Glomerular visceral epithelial cell (primary cell): ENCODE data around the gene RINT1.

Experiments
- DNase-seq: peaks from one replicate; pipeline ENCODE4 v3.0.0-alpha.2; 2016; ENCODE audit errors: extremely low spot score

Gene RINT1

DNA sequence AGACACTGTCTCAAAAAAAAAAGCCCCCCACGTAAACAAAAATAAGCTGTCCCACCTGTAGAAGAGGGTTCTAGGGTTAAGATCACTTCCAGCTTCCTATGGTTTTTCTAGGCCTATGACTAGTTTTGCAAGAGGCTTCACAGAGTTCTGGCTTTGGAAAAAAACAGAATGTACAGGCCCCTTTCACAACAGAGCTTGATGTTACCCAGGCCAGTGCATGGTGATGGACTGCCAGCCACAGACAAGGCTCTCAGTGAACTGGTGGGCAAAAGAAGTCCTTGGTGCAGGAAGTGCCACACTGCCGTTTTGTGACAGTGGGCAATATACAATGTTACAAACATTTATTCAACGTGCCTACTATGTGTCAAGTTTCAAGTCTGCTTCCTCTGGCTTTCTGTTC is 67.5 kb downstream of the RINT1 start:
- DNase-seq = no peak

DNA sequence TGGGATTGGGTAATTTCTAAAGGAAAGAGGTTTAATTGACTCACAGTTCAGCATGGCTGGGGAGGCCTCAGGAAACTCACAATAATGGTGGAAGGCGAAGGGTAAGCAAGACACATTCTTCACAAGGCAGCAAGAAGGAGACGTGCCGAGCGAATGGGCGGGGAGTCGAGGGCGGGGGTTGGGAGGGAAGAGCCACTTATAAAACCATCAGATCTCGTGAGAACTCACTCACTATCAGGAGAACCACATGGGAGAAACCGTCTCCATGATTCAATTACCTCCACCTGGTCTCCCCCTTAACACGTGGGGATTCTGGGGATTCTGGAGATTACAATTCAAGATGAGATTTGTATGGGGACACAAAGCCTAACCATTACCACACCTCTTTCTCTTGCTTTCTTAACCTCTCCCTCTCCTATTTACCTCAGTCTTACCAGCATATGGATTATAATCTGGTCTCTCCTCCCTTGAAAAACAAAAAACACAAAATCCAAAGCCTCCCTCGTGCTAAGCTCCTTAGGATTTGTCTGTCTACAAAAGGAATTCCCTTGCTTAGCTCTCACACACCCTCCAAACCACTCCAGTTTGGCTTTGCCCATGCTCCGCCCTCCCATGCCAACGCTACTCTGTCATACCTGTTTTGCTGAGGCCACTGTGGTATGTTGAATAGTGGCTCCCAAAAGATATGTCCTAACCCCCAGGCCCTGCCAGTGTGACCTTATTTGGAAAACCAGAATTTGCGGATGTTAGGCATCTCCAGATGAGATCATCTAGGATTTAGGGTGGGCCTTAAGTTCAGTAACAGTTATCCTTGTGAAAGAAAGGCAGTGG is 68.9 kb downstream of the RINT1 start:
- no peak for DNase-seq

DNA sequence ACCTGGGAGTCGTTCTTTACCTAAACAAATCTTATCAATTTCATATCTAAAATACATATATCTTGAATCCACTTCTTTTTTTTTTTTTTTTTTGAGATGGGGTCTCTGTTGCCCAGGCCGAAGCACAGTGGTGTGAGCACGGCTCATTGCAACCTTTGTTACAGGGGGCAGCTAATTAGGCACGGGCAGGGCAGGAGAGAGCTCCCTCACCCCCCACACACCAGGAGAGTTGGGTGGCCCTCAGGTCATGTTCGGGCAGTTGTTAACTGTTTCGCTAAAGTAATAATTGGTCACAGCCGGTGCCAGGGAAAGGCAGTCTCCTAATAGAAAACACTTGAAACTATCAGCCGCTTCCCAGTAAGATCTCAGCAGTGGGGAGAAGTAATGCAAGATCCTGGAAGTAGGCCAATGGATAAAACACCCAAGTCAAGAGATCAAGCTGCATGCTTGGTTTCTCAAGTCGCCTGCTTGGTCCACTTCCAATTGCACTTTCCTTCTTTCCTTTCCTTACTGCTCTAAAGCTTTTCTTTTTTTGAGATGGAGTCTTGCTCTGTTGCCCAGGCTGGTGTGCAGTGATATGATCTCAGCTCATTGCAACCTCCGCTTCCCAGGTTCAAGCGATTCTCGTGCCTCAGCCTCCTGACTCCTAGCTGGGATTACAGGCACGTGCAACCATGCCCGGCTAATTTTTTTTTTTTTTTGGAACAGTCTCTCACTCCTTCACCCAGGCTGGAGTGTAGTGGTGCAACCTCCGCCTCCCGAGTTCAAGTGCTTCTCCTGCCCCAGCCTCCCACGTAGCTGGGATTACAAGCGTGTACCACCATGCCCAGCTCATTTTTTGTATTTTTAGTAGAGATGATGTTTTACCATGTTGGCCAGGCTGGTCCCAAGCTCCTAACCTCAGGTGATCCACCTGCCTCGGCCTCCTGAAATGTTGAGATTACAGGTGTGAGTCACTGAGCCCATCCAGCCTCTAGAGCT is 70.6 kb downstream of the RINT1 start:
- DNase-seq = no peak

DNA sequence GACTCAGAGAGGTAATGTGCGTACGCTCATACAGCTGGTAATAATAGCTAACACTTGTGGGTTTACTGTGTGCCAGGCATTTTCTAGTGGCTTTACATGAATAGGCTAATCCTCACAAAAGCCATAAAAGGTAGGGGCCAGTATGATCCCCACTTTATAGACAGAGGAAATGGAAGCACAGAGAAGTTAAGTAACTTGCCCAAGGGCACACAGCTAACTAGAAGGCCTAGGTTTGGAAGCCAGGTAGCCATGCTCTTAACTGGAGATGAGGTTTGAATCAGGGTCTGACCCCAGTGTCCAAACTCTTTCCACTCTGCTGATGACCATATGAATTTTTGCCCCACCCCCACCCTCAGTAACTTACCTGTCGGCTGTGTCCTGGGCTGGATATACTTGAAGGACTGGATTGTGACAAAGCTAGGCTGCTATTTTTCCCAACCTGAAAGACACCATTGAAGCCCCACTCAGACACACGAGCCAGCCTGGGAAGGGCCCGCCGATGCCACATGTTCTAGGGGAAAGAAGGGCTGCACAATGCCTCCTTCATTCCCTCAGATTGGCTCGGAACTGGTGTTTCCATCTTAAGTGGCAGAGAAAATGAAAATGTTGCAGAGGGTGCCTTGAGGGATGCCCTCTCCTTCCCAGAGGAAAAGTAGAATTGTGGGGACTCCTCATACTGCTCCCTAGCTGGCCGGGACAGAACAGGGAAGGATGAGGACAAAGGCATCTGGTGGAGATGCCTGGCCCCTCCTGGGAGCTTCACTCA is 78.3 kb downstream of the RINT1 start:
- DNase-seq = no peak

DNA sequence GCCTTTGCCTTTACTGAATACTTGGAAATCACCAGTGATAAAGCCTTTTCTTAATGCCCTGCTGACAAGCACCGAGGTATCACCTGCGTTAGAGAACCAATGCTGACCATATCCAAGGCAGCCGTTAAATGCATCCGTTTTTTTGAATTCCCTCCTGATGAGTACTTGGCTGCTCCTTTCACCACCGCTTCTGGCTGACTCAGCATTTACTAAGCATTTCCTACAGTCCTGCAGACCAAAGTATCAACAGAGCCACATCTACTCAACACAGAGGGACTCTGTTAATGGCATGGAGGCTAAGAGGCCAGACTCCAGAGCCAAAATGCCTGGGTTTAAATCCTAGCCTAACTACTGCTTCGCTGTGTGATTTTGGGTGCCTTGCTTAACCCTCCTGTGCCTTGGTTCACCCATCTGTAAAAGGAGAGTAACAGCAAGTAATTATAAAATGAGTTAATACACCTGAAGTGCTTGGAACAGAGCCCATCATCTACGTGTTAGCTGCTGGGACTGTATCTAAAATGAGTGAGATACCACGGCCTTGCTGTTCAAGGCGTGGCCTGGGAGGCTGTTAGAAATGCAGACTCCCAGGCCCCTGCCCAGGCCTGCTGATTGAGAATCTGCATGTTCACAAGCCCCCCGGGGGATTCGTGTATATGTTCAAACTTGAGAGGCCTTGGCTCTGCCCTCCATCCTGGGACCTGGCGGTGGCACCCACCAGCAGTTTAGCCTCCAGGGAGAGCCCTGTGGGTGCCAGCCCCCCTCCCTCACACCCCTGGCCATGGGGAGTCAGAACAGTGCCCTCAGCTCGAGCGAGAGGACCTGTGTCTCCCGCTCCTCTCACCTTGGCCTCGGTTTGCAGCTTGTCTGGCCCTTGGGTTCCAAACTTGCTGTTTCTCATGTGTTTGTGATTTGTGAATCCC is 80.1 kb downstream of the RINT1 start:
- no peak for DNase-seq

DNA sequence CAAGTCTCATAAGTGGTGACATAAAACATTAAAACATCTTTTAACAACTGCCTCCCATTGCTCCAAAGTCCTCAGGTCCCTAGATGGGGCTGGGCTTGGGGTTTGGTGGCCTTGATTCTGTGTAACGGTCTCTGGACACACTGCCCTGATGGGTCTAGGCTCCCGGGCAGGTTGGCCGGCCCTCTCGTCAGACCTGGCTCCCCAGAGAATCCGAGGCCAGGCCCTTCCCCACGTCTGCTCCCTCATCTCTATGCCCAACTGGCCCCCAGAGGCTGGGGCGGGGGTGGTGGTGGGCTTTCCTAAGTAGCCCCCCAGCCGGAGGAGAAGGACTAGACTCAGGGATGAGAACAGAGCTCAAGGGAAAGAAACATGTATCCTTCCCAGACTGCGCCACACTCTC is 80.8 kb downstream of the RINT1 start:
- no peak for DNase-seq

DNA sequence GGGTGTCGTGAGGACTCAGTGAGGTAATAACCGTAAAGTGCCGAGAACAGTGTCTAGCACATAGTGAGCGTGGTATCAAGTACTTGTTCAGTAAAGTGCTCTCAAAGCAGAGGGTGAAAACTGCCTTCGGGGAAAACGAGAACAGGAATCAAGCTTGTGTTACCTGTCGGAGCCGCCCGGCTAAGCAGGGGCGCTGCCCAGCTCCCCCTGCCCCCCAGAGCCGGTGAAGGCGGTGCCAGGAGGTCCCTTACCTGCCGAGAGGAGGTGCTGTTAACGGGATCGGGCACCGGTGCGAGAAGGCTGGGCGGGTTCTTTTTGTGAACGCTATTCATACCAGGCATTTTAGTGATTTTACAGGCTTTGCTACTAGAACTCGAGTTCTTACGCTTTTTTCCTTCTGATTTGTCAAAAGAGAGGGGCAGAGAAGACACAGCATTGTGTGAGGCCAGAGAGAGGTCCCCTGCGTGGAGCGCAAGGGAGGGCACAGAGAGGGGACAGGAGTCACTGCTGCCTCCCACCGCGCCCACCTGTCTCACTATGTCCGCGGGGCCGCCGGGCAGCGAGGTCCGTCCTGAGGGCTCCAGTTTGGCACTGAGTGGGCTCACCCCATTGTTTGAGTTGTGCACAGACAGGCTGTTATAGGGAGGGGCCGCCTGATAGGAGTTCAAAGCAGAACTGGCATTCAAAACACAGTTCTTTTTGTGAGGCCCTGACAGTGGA is 81.8 kb downstream of the RINT1 start:
- DNase-seq = no peak

DNA sequence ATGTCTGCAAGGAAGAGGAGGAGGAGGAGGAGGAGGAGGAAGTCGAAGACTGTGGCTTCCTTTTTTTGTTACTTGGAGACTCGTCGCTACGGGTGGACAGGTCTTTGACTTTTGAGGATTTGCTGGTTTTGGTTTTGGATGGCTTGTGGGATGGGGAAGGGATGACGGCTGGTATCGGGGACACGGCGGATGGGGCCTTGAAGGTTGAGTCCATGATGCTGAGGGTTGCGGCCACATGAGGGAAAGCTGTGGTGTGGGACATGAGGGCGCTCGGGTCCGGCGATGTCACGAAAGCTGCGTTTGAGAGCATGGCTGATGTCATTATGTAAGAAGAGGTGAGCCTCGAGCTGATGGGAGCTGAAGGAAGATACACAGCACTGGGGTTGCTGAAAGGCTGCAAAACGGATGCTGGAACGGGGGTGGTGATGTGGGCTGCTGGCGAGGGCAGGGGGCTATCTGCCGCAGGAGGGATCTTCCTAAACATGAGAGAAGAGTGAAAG is 82.4 kb downstream of the RINT1 start:
- no peak for DNase-seq
